Measurements from ENCODE around the gene NOLC1. TPM values are rescaled to one million over a fixed set of nuclear protein-coding genes. Genes with fewer than 3 reads are reported as not detected.

Gene NOLC1
- total and polyA plus RNA-seq, 2 of the 4 experiments (the other 2 are of a cell fraction) = 43.2 to 55.3 TPM

- CTCF ChIA-PET = no interaction called here
- Histone ChIP-seq H3K9me1 (ENCODE audit: insufficient read depth, low read length) (no peaks in the 10 kb centered on the region), H3K23ac (ENCODE audit: low read depth, low read length) (no peak overlapping the region), H3K4me1 (ENCODE audit: control insufficient read depth, insufficient read depth, low read length) (no peaks in the 10 kb centered on the region), H2BK20ac (ENCODE audit: low read depth, low read length) (no peak overlapping the region), H2BK120ac (ENCODE audit: low read depth, low read length) (no peak overlapping the region), H3K4me2 (ENCODE audit: low read depth, low read length) (no peak overlapping the region), H2AK9ac (replicated peaks; ENCODE audit: low read depth, low read length, poor library complexity) (no peak overlapping the region), H3K14ac (replicated peaks; ENCODE audit: low read depth, low read length) (no peak overlapping the region), H3K56ac (ENCODE audit: extremely low read depth, insufficient read depth, low read length) (no peak overlapping the region), H4K5ac (ENCODE audit: low read depth, low read length) (no peak overlapping the region), H2AK5ac (ENCODE audit: low read depth, low read length) (no peak overlapping the region), H2BK15ac (ENCODE audit: low read depth, low read length) (no peak overlapping the region), H3K9me3 (ENCODE audit: control insufficient read depth, insufficient read depth, low read length) (peaks cover 11% of the 10 kb centered on the region), H3K9ac (ENCODE audit: low read depth, low read length) (no peak overlapping the region), H4K8ac (ENCODE audit: low read depth in 2 of 2, low read length in 2 of 2) (no peak overlapping the region), H3K27ac (ENCODE audit: insufficient read depth, low read length) (no peak overlapping the region), H4K20me1 (ENCODE audit: insufficient read depth, low read length) (no peaks in the 10 kb centered on the region), H3K4ac (ENCODE audit: low read depth, low read length) (no peak overlapping the region), H3K36me3 (ENCODE audit: control insufficient read depth, insufficient read depth, low read length) (no peaks in the 10 kb centered on the region), H3K27me3 (ENCODE audit: control insufficient read depth, insufficient read depth, low read length) (peaks cover 15% of the 10 kb centered on the region), H3K79me1 (ENCODE audit: low read depth in 1 of 2, low read length in 2 of 2) (no peaks in the 10 kb centered on the region), H2BK5ac (ENCODE audit: low read depth, low read length, poor library complexity, severe bottlenecking) (no peak overlapping the region), H4K91ac (ENCODE audit: insufficient read depth, low read depth, low read length) (no peak overlapping the region), H2AFZ (replicated peaks; ENCODE audit: low read length, poor library complexity) (no peak overlapping the region), H3K18ac (ENCODE audit: low read depth, low read length) (no peak overlapping the region), H3K4me3 (ENCODE audit: insufficient read depth, low read depth, low read length) (no peak overlapping the region)
- no CpG with 5 or more reads among the region's 2 CpGs for WGBS, 2 experiments (ENCODE audit: extremely low coverage in 2 of 2, insufficient read length in 1 of 2)
- intact Hi-C loops (cut with micrococcal nuclease) (no loop called here), in situ Hi-C loops (cut with MboI; ENCODE audit: low sequenced_read_pairs) (no loop called here), dilution Hi-C loops (cut with HindIII; ENCODE audit: low sequenced_read_pairs, unreplicated experiment) (no loop called here)
- TF ChIP-seq CHD1 (IDR thresholded peaks at IDR 0.05; ENCODE audit: low read depth, low read length) (no peak), CEBPB (IDR thresholded peaks at IDR 0.05; ENCODE audit: low read depth, low read length) (no peak), MAFK (IDR thresholded peaks at IDR 0.05; ENCODE audit: low read depth, low read length) (no peak), POLR2A (IDR thresholded peaks at IDR 0.05; ENCODE audit: low read depth, low read length) (no peak), FOS (IDR thresholded peaks at IDR 0.05; ENCODE audit: low read depth, low read length) (no peak), RAD21 (IDR thresholded peaks at IDR 0.05; ENCODE audit: low read length) (no peak), RFX5 (IDR thresholded peaks at IDR 0.05; ENCODE audit: low read depth, low read length) (no peak), SMC3 (IDR thresholded peaks at IDR 0.05; ENCODE audit: low read depth, low read length) (no peak), BHLHE40 (IDR thresholded peaks at IDR 0.05; ENCODE audit: low read depth, low read length) (no peak), NFE2L2 (IDR thresholded peaks at IDR 0.05; ENCODE audit: low read depth, low read length) (no peak), RCOR1 (IDR thresholded peaks at IDR 0.05; ENCODE audit: insufficient replicate concordance, low read length) (no peak), MAZ (IDR thresholded peaks at IDR 0.05; ENCODE audit: borderline replicate concordance, low read depth, low read length) (no peak), MXI1 (IDR thresholded peaks at IDR 0.05; ENCODE audit: borderline replicate concordance, low read depth, low read length) (no peak)
- TF ChIP-seq, protein P1, sequence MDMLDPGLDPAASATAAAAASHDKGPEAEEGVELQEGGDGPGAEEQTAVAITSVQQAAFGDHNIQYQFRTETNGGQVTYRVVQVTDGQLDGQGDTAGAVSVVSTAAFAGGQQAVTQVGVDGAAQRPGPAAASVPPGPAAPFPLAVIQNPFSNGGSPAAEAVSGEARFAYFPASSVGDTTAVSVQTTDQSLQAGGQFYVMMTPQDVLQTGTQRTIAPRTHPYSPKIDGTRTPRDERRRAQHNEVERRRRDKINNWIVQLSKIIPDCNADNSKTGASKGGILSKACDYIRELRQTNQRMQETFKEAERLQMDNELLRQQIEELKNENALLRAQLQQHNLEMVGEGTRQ (IDR thresholded peaks at IDR 0.05; ENCODE audit: low read depth, low read length) = no peak
- TF ChIP-seq, protein P2, sequence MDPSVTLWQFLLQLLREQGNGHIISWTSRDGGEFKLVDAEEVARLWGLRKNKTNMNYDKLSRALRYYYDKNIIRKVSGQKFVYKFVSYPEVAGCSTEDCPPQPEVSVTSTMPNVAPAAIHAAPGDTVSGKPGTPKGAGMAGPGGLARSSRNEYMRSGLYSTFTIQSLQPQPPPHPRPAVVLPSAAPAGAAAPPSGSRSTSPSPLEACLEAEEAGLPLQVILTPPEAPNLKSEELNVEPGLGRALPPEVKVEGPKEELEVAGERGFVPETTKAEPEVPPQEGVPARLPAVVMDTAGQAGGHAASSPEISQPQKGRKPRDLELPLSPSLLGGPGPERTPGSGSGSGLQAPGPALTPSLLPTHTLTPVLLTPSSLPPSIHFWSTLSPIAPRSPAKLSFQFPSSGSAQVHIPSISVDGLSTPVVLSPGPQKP (IDR thresholded peaks at IDR 0.05; ENCODE audit: borderline replicate concordance, low read depth, low read length) = no peak
- TF ChIP-seq, protein P3, sequence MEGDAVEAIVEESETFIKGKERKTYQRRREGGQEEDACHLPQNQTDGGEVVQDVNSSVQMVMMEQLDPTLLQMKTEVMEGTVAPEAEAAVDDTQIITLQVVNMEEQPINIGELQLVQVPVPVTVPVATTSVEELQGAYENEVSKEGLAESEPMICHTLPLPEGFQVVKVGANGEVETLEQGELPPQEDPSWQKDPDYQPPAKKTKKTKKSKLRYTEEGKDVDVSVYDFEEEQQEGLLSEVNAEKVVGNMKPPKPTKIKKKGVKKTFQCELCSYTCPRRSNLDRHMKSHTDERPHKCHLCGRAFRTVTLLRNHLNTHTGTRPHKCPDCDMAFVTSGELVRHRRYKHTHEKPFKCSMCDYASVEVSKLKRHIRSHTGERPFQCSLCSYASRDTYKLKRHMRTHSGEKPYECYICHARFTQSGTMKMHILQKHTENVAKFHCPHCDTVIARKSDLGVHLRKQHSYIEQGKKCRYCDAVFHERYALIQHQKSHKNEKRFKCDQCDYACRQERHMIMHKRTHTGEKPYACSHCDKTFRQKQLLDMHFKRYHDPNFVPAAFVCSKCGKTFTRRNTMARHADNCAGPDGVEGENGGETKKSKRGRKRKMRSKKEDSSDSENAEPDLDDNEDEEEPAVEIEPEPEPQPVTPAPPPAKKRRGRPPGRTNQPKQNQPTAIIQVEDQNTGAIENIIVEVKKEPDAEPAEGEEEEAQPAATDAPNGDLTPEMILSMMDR (conservative IDR thresholded peaks at IDR 0.05; ENCODE audit: low read depth, low read length) = no peak
- no TSS peak for BruUV-seq (replicated peaks)
- ATAC-seq (ENCODE audit: low read depth) (no peak), DNase-seq (peak; percentile 23)
- POLR2A ChIA-PET (ENCODE audit: unreplicated experiment) = no interaction called here
These were observed 44.7 kb downstream of the NOLC1 start for GRCh38 chr10:102196893-102197292.

All from IMR-90 (cell line).